Fibroblast of pulmonary artery (primary cell): ENCODE results near the gene KRTAP10-7.
"Not testable (repeated sequence)": the region's sequence is repeated elsewhere in the genome, so short reads cannot be mapped to it uniquely, and the experiment has no call there.

Source experiments
- DNase-seq: peaks from one replicate; pipeline ENCODE4 v3.0.0-alpha.2; 2010; ENCODE audit warnings: low read depth
- H3K4me3 ChIP-seq: replicated peaks from 2 replicates; pipeline ENCODE4 v1.5.1; 2011; ENCODE audit warnings: low read depth, mild to moderate bottlenecking, control low read depth, low read length, moderate library complexity
- CTCF ChIP-seq: IDR thresholded peaks from 2 replicates; pipeline ENCODE4 v1.5.1; 2011; ENCODE audit warnings: mild to moderate bottlenecking, control low read depth, low read length, inconsistent platforms; ENCODE audit errors: missing control alignments

Gene KRTAP10-7

GRCh38 chr21:44585892-44586291 lies 14.5 kb upstream of the KRTAP10-7 start:
- H3K4me3 ChIP-seq = no peak overlapping the region
- DNase-seq = no peak

GRCh38 chr21:44589094-44589493 lies 11.3 kb upstream of the KRTAP10-7 start:
- H3K4me3 ChIP-seq = no peak overlapping the region

More at GRCh38 chr21:44585892-44586291, 14.5 kb upstream of the KRTAP10-7 start:
- TF ChIP-seq CTCF = no peak

GRCh38 chr21:44589586-44590305 lies 10.7 kb upstream of the KRTAP10-7 start:
- no peak overlapping the region for H3K4me3 ChIP-seq
- TF ChIP-seq CTCF = no peak
- no peak for DNase-seq

More at GRCh38 chr21:44589094-44589493, 11.3 kb upstream of the KRTAP10-7 start:
- no peak for DNase-seq
- no peak for TF ChIP-seq CTCF

GRCh38 chr21:44590311-44590721 lies 10.1 kb upstream of the KRTAP10-7 start:
- no peak for TF ChIP-seq CTCF
- no peak overlapping the region for H3K4me3 ChIP-seq
- DNase-seq = no peak

GRCh38 chr21:44590897-44591800 lies 9.2 kb upstream of the KRTAP10-7 start:
- H3K4me3 ChIP-seq, DNase-seq: not testable (repeated sequence)

- H3K4me3 ChIP-seq, DNase-seq: not testable (repeated sequence)
Measured at GRCh38 chr21:44591801-44592130, 8.6 kb upstream of the KRTAP10-7 start.

- no peak within 1 kb of the TSS for H3K4me3 ChIP-seq
- no peak for TF ChIP-seq CTCF
- DNase-seq = no peak
Measured at GRCh38 chr21:44592446-44593311, 7.7 kb upstream of the KRTAP10-7 start, which contains the start of gene KRTAP10-6. Gene KRTAP10-6 (minus strand): TSS chr21:44592505. CDS start chr21:44592484, 21 bp downstream.
